GM18520 (cell line): ENCODE measurements around the gene CSF1.

Experiments
- ATAC-seq: cut with Tn5 transposase; IDR thresholded peaks from one replicate; pipeline ENCODE4 v1.9.1; 2021; ENCODE audit not compliant: unreplicated experiment

The CSF1 gene

DNA sequence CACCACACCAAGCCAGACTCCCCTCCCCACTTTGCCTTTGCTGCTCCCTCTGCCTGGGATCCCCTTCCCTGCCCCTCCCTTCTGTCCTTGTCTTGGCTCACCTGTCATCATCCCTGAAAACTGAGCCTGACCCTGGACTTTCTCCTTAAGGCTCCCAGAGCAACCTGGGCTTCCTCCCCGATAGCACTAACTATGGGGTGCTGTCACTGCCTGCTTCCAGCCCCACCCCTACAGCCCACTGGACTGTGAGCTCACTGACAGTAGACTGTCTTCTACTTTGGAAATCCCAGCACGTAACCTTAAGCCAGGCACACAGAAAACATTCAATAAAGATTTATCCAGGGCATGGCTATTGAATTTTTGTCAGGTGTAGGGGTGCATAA is 9.5 kb upstream of the CSF1 start:
- ATAC-seq: no peak

DNA sequence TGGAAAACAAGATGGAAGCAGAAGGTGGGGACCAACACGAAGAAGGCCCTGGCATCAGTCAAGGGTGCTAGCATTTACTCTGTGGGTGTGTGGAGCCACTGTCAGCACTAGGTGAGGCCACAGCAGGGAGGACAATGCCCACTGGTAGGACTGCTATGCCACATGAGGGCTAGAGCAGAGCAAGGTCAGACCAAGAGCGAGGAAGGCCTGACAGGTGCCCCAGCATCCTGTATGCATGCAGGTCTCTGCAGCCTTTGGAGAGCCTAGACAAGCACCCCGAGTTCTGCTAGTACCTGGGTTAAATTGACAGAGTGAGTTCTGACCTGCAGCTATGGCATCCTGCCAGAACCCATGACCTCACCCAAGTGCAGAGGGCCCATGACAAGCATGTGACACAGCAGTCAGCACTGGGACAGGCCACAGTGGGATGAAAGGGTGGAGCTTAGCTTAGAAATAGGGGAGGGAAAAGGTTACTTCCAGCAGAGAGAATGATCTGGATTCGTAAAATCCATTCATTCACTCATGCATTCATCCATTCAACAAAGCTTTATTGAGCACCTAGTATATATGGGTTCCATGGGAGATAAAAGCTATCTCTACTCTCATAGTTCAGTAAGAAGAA is 9.0 kb upstream of the CSF1 start:
- no peak for ATAC-seq

DNA sequence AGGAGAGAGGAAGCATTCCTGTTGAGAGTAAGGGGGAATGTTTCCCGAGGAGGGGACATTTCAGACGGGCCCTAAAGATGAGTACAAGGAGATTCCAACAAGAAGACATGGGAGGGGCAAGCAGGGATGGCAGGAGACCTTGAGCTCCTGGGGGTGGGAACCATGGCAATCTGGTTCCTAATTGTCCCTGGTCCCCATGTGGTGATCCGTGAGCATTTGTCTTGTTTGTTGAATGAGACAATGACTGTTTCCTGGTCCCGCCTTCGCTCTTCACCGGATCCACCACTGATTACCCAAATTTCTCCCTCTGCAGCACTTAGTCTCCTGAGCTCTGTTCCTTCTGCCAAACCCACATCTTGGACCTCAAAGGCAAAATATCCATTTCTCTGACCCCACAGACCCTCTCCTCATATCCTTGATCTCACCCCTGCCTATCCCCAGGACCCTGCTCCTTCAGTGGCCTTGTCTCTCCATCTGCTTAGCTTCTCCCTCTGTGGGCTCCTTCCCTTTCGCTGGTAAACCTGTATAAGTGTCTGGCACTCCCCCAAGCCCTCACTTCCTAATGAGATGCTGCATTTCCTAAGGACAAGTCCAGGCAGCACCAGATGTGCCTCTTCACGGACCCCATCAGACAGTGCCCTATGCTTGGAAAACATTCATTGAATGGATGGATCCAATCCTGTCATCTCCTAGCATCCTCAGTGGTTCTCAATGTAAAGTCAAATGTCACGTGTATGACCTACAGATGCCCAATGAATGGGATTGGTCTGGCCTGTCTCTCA is 8.3 kb upstream of the CSF1 start:
- no peak for ATAC-seq

GRCh38 chr1:109903376-109903930 is 7.2 kb upstream of the CSF1 start:
- ATAC-seq: no peak

GRCh38 chr1:109904105-109904817 is 6.4 kb upstream of the CSF1 start:
- no peak for ATAC-seq

- no peak for ATAC-seq
These were observed 5.2 kb upstream of the CSF1 start for GRCh38 chr1:109905491-109905890.

DNA sequence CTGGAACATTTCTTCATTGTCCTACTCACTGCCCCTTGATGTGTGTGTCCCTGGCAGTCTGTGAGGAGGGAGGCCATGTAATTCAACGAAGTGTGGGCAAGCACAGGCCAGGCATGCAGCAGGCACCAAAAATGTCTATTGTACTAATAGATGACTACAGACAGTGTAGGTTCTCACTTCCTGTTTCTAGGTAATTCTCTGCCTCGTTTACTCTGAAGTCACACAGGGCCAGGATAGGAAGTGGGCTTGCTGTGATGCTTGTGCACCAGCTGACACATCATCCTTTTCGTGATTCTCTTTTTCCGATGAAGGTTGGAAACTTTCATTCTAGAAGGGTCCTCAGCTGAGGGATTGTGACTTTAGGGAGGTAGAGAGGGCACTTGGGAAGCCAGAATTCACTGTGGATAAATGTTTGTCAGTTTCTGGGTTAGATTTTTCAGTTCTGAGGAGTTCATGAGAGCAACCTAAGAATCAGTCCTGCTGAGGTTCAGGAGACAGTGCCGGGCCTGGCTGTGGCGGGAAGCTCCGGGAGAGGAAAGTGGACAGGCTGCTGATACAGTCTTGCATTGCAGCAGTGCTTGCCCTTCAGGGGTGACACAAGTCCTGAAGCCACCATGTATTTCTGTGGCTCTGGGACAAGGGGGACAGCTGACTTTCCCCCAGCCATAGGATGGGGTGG is 4.3 kb upstream of the CSF1 start:
- peak; percentile 75 for ATAC-seq

DNA sequence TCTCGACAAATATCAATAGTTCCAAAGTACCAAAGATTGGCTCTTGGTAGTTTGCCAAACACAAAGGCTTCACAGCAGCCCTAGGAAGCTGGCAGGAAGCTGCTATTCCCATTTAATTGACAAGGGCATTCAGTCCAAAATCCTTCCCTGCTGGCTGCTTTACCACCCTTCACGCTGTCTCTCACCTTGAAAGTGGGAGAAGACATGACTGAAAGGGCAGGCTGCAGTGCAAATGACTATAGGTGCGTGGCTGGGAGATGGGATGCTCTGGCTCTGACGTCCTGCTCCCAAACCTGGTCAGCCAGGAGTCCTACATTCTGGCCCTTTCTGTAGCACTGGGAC is 3.8 kb upstream of the CSF1 start:
- no peak for ATAC-seq

DNA sequence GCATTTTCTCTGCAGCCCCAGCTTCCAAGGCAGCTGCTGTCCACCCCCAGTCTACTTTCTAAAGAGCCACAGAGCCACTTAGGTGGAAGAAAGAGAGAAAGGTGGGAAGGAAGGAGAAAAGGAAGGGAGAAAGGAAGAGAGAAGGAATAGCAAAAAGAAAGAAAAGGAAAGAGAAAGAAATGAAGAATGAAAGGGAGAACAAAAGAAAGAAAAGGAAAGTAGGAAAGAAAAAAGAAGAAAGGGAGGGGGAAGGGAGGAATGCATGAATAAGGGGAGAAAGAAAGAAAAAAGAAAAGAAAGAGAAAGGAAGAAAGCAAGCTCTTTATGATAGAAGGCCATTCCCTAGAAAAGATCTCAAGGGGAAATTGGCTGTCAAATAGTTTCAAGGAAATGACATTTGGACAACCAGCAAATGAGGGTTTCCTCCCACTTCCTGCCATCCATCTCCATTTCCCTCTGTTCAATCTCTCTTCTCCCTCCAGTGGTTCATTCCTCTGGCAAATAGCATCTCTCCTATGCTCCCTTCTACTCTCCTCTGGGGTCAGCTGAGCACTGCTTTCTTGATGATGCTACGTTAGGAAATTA is 3.4 kb upstream of the CSF1 start:
- ATAC-seq: no peak

- no peak for ATAC-seq
These were observed 1.8 kb upstream of the CSF1 start for GRCh38 chr1:109908836-109909235.

DNA sequence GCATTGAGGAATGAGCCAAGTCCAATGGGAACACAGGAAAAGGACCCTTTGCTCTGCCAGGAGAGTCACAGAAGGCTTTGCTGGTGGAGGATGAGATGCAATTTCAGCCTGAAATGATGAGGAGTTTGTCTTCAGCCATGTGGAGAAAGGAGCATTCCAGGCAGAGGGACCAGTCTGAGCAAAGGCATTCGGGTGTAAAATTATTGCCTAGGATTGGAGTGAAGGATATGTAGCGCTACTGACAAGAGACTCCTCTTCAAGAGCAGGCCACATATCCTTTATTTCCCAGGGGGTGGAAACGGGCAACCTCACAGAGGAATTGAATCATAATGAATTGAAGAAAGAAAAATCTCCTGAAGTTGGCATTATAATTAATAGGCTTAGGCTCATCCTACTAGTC is 1.1 kb upstream of the CSF1 start:
- ATAC-seq: no peak

GRCh38 chr1:109910963-109911798 is 532 bp downstream of the CSF1 start:
- no peak for ATAC-seq

- ATAC-seq: no peak
These were observed 1.7 kb downstream of the CSF1 start for GRCh38 chr1:109912214-109912861.

DNA sequence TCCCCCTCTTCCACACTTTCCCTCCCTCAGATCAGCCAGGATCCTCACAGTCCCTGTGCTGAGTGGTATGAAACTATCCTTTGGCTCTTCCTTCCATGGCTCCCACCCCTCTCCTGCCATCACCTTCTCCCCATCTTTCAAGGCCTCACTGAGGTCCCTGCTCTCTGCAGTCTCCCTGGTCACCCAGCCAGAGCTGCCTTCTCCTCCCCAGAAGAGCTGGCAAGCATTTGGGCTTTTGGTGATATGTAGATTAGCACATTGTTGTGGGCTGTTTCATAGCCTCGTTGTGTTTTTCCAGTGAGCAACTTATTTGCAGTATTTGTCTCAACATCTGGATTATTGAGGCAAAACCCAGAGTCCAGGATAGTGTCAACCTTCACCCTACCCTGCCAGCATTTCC is 2.2 kb downstream of the CSF1 start:
- ATAC-seq: no peak

- ATAC-seq: no peak
These were observed 2.8 kb downstream of the CSF1 start for GRCh38 chr1:109913360-109913879.

GRCh38 chr1:109914587-109915240 is 4.1 kb downstream of the CSF1 start:
- ATAC-seq: no peak

DNA sequence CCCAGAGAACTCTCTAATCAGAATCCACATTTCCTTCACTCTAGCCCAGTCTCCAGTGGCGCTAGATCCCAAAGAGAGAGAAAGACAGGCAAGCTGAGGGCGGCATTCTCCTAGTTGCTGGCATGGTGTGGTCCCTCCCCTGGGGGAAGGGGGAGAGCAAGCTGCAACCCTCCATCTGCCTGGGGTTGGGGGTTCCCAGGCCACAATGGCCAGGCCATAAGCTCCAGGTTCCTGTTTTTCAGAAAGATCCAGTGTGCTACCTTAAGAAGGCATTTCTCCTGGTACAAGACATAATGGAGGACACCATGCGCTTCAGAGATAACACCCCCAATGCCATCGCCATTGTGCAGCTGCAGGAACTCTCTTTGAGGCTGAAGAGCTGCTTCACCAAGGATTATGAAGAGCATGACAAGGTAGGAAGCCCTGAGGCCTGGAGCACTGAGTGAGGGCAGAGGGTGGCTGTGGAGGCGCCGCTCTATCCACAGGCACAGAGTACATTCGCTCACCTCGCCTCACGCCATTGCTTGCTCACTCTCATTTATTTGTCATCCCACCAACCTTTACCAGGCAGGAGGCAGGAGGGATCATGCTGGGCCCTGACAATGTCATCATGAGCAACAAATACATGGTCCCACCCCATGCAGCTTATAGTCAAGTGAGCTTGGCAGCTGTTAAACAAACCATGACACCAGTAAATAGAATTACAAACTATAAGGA is 6.6 kb downstream of the CSF1 start:
- no peak for ATAC-seq
